HG03196 (cell line): ENCODE results near the gene HAGH.
A peak's percentile ranks its signal among the peaks of the same experiment; 100 is the strongest.

Source experiments
- ATAC-seq: cut with Tn5 transposase; IDR thresholded peaks from one replicate; pipeline ENCODE4 v1.9.1; 2021; ENCODE audit not compliant: unreplicated experiment

HAGH gene

GRCh38 chr16:1787322-1788094 lies 39.1 kb downstream of the HAGH start:
- ATAC-seq: no peak

GRCh38 chr16:1787056-1787321 lies 39.6 kb downstream of the HAGH start:
- ATAC-seq: no peak

- ATAC-seq: no peak
Measured at GRCh38 chr16:1786242-1787055, 40.2 kb downstream of the HAGH start.

GRCh38 chr16:1785846-1786170 lies 40.8 kb downstream of the HAGH start:
- ATAC-seq: no peak

- no peak for ATAC-seq
Measured at GRCh38 chr16:1784977-1785845, 41.4 kb downstream of the HAGH start.

GRCh38 chr16:1782408-1783264 lies 44.0 kb downstream of the HAGH start, which contains the start of the genes NUBP2 and SPSB3:
Gene NUBP2, plus strand, starts transcription at chr16:1782960. Its CDS starts 61 bp downstream, at chr16:1783021.
Gene SPSB3, minus strand, starts transcription at chr16:1782571. Its CDS starts 1,088 bp downstream, at chr16:1781483.
- ATAC-seq: peak; percentile 81

- peak; percentile 1 for ATAC-seq
Measured at GRCh38 chr16:1781758-1782407, 44.7 kb downstream of the HAGH start.

- no peak for ATAC-seq
Measured at GRCh38 chr16:1781254-1781653, 45.4 kb downstream of the HAGH start.

GRCh38 chr16:1780677-1781072 lies 46.0 kb downstream of the HAGH start:
- ATAC-seq: no peak

- no peak for ATAC-seq
Measured at GRCh38 chr16:1779741-1780676, 46.6 kb downstream of the HAGH start.

- ATAC-seq: no peak
Measured at GRCh38 chr16:1779234-1779701, 47.4 kb downstream of the HAGH start.

GRCh38 chr16:1778200-1779179 lies 48.1 kb downstream of the HAGH start:
- no peak for ATAC-seq

GRCh38 chr16:1777375-1778199 lies 49.0 kb downstream of the HAGH start:
- ATAC-seq: no peak

- no peak for ATAC-seq
Measured at GRCh38 chr16:1776991-1777374, 49.6 kb downstream of the HAGH start.

GRCh38 chr16:1776672-1776955 lies 50.0 kb downstream of the HAGH start:
- no peak for ATAC-seq

- no peak for ATAC-seq
Measured at GRCh38 chr16:1775846-1776671, 50.6 kb downstream of the HAGH start.
